Common myeloid progenitor, CD34-positive (primary cell): ENCODE data around the gene OTOS.

Experiments
- CTCF ChIA-PET: fragments of 350-600 bp; sonication (Branson Sonifier 250); formaldehyde crosslinking; loops from one replicate; lab custom pipeline; 2021; ENCODE audit warnings: antibody characterized with exemption; lab: Charles Lee
- POLR2A ChIA-PET: fragments of 350-600 bp; sonication (Branson Sonifier 250); formaldehyde crosslinking; loops from one replicate; lab custom pipeline; 2021; ENCODE audit warnings: antibody characterized with exemption; lab: Charles Lee
- DNase-seq, 3 donors: peaks; one replicate each; pipeline versions ENCODE4 v3.0.0 to v3.0.0-alpha.2; 2013
- H3K27ac ChIP-seq, 2 experiments: 1 replicate in 1 of 2; 2 replicates in 1 of 2; pipeline ENCODE4 v1.7.0; 2013; ENCODE audit warnings: inconsistent platforms in 2 of 2, low read length in 2 of 2, mild to moderate bottlenecking in 2 of 2, low read depth in 1 of 2, moderate library complexity in 1 of 2; ENCODE audit not compliant: severe bottlenecking in 2 of 2, insufficient read depth in 1 of 2, poor library complexity in 1 of 2
- H3K27me3 ChIP-seq, 5 experiments: replicated peaks in 2 of 5; 1 replicate in 3 of 5; 2 replicates in 2 of 5; pipeline versions ENCODE4 v1.6.1 to v1.7.0; 2013; ENCODE audit warnings: low read length in 4 of 5, mild to moderate bottlenecking in 2 of 5, moderate library complexity in 2 of 5, inconsistent platforms in 1 of 5; ENCODE audit not compliant: insufficient read depth in 5 of 5, control insufficient read depth in 4 of 5
- H3K36me3 ChIP-seq, 4 experiments: 1 replicate in 2 of 4; 2 replicates in 2 of 4; pipeline versions ENCODE4 v1.6.1 to v1.7.0; 2013; ENCODE audit warnings: low read length in 3 of 4, control low read depth in 1 of 4, mild to moderate bottlenecking in 1 of 4; ENCODE audit not compliant: control insufficient read depth in 4 of 4, insufficient read depth in 4 of 4
- H3K4me1 ChIP-seq, 4 experiments: 1 replicate in 3 of 4; 2 replicates in 1 of 4; pipeline versions ENCODE4 v1.6.1 to v1.7.1; 2013; ENCODE audit warnings: low read length in 3 of 4, mild to moderate bottlenecking in 3 of 4, control low read depth in 1 of 4, inconsistent platforms in 1 of 4, moderate library complexity in 1 of 4; ENCODE audit not compliant: control insufficient read depth in 4 of 4, insufficient read depth in 4 of 4; ENCODE audit errors: control extremely low read depth in 1 of 4
- H3K4me3 ChIP-seq, 7 experiments: 1 replicate in 4 of 7; 2 replicates in 3 of 7; pipeline versions ENCODE4 v1.5.1 to v1.7.0; 2013; ENCODE audit warnings: mild to moderate bottlenecking in 7 of 7, low read length in 6 of 7, moderate library complexity in 6 of 7, inconsistent platforms in 2 of 7, low read depth in 2 of 7, control low read depth in 1 of 7; ENCODE audit not compliant: insufficient read depth in 4 of 7, control insufficient read depth in 1 of 7; ENCODE audit errors: extremely low read depth in 1 of 7
- H3K9me3 ChIP-seq, 5 experiments: 1 replicate in 4 of 5; 2 replicates in 1 of 5; pipeline versions ENCODE4 v1.6.1 to v1.7.1; 2013; ENCODE audit warnings: low read length in 4 of 5, mild to moderate bottlenecking in 2 of 5, inconsistent platforms in 1 of 5, low read depth in 1 of 5, moderate library complexity in 1 of 5; ENCODE audit not compliant: control insufficient read depth in 4 of 5, insufficient read depth in 2 of 5; ENCODE audit errors: control extremely low read depth in 1 of 5
- WGBS: methylation state at CpG from one replicate; pipeline ENCODE4 v1.1.5; 2013; ENCODE audit not compliant: insufficient coverage; 5-methylcytosine and 5-hydroxymethylcytosine counted together

OTOS gene

GRCh38 chr2:240174496-240174895 is 34.0 kb upstream of the OTOS start:
- WGBS, result 91% methylated on average over 7 of the region's 7 CpGs
- peaks cover 0 to 19% (median 8%) of the 10 kb centered on the region in 5 experiments for H3K27me3 ChIP-seq
- CTCF ChIA-PET, result no interaction called here

GRCh38 chr2:240172071-240172895 is 31.8 kb upstream of the OTOS start:
- WGBS, result 92% methylated on average over 9 of the region's 13 CpGs
- H3K4me1 ChIP-seq, result no peaks in the 10 kb centered on the region
- H3K27me3 ChIP-seq, result peaks cover 0 to 13% (median 5%) of the 10 kb centered on the region in 5 experiments
- no peak overlapping the region for H3K27ac ChIP-seq
- ChIA-PET POLR2A (no interaction called here), CTCF (interaction anchor here (0.6 kb wide), 1 partner anchor 242 kb away, joined by 4 read pairs; no protein-coding TSS in a partner anchor)
- no peaks in the 10 kb centered on the region for H3K9me3 ChIP-seq
- no peaks in the 10 kb centered on the region for H3K36me3 ChIP-seq
- no peak for DNase-seq
- H3K4me3 ChIP-seq, result no peak overlapping the region

More at GRCh38 chr2:240174496-240174895, 34.0 kb upstream of the OTOS start:
- POLR2A ChIA-PET, result no interaction called here
- H3K9me3 ChIP-seq, result no peaks in the 10 kb centered on the region
- H3K4me1 ChIP-seq, result no peaks in the 10 kb centered on the region
- H3K27ac ChIP-seq, result no peak overlapping the region
- H3K36me3 ChIP-seq, result no peaks in the 10 kb centered on the region
- H3K4me3 ChIP-seq, result no peak overlapping the region
- DNase-seq, result no peak

DNA sequence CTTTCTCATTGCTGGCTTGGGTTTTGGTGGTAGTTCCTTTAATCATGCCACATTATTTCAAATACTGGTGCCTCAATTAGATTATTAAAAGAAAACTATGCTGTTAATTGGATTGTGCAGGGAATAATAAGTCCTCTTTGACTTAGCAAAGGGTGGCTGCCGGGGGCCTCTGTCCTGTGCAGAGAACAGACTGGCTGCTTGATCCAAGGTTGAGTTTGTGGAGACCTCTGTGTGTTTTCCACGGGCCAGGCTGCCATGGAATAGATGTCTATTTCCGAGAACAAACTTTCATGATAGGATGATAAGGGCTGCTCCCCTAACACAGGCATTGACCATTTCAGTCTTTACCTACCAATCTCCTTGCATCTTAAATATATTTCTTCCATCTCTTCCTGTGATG is 30.4 kb upstream of the OTOS start:
- Histone ChIP-seq H3K4me3 (no peak overlapping the region), H3K27ac (no peak overlapping the region), H3K36me3 (no peaks in the 10 kb centered on the region), H3K4me1 (no peaks in the 10 kb centered on the region), H3K27me3 (peaks cover 0 to 11% (median 5%) of the 10 kb centered on the region in 5 experiments), H3K9me3 (peaks cover 0 to 1% (median 0%) of the 10 kb centered on the region in 5 experiments)
- 88% methylated on average over 1 of the region's 3 CpGs for WGBS
- CTCF ChIA-PET, result no interaction called here
- DNase-seq, result no peak
- POLR2A ChIA-PET, result no interaction called here

GRCh38 chr2:240170354-240170735 is 29.9 kb upstream of the OTOS start:
- ChIA-PET CTCF (no interaction called here), POLR2A (no interaction called here)
- no peaks in the 10 kb centered on the region for H3K4me1 ChIP-seq
- H3K27me3 ChIP-seq, result peaks cover 0 to 9% (median 5%) of the 10 kb centered on the region in 5 experiments
- no peak for DNase-seq
- H3K9me3 ChIP-seq, result peaks cover 0 to 5% (median 0%) of the 10 kb centered on the region in 5 experiments
- 80% methylated on average over 4 of the region's 6 CpGs for WGBS
- no peaks in the 10 kb centered on the region for H3K36me3 ChIP-seq
- H3K4me3 ChIP-seq, result no peak overlapping the region
- H3K27ac ChIP-seq, result no peak overlapping the region

GRCh38 chr2:240169486-240170353 is 29.3 kb upstream of the OTOS start:
- Histone ChIP-seq H3K4me3 (no peak overlapping the region), H3K4me1 (no peaks in the 10 kb centered on the region), H3K9me3 (peaks cover 0 to 5% (median 0%) of the 10 kb centered on the region in 5 experiments), H3K27ac (no peak overlapping the region), H3K27me3 (peaks cover 0 to 9% (median 5%) of the 10 kb centered on the region in 5 experiments), H3K36me3 (no peaks in the 10 kb centered on the region)
- CTCF ChIA-PET, result no interaction called here
- WGBS, result 100% methylated on average over 7 of the region's 15 CpGs
- POLR2A ChIA-PET, result no interaction called here
- DNase-seq, result no peak

- H3K36me3 ChIP-seq, result no peaks in the 10 kb centered on the region
- CTCF ChIA-PET, result no interaction called here
- no peak overlapping the region for H3K4me3 ChIP-seq
- no peaks in the 10 kb centered on the region for H3K4me1 ChIP-seq
- peaks cover 0 to 5% (median 0%) of the 10 kb centered on the region in 5 experiments for H3K27me3 ChIP-seq
- POLR2A ChIA-PET, result no interaction called here
- 88% methylated on average over 23 of the region's 26 CpGs for WGBS
- H3K9me3 ChIP-seq, result peaks cover 0 to 5% (median 0%) of the 10 kb centered on the region in 5 experiments
- H3K27ac ChIP-seq, result no peak overlapping the region
- DNase-seq, result no peak
Measured at GRCh38 chr2:240168546-240169361, 28.3 kb upstream of the OTOS start.
